Measurements from ENCODE around the gene TXNL4B.
"Not testable (repeated sequence)": the region's sequence is repeated elsewhere in the genome, so short reads cannot be mapped to it uniquely, and the experiment has no call there.

Gene TXNL4B

DNA sequence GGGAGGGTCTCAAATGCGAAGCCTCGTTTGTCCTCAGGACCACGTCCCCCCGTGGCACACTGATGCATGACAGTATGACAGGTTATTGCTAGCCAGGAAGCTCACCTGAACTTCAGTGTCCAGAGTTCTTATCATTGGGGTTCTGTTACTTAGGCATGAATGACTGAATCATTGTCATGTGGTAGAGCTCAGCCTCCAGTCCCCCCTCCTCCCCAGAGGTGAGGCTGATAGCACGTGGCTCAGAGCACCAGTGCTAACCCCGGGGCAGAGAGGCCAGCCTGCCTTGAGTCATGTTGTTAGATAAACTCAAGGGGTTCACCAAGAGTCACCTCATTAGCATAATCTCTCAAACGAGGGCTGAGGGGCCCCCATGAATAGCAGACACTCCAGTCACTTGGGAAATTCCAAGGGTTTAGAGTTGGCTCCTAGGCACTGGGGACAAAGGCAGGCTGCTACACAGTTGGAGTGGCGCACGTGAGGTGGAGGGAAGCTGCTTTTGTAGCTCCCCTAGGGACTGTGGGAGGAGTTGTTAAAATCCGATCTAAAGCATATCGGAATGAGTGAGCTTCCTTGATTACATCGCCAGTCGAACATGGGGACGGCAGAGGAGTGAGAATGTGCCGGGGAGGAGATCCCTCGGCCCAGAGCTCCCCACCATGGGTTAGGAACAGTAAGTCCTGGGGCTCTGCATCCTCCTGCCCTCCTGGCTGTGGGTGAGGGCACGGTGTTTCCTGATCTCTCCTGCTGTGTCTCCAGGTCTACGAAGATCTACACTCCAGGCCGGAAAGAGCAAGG, 18.4 kb upstream of the TXNL4B start:
- no peak for DNase-seq (ENCODE audit: low read depth)

DNA sequence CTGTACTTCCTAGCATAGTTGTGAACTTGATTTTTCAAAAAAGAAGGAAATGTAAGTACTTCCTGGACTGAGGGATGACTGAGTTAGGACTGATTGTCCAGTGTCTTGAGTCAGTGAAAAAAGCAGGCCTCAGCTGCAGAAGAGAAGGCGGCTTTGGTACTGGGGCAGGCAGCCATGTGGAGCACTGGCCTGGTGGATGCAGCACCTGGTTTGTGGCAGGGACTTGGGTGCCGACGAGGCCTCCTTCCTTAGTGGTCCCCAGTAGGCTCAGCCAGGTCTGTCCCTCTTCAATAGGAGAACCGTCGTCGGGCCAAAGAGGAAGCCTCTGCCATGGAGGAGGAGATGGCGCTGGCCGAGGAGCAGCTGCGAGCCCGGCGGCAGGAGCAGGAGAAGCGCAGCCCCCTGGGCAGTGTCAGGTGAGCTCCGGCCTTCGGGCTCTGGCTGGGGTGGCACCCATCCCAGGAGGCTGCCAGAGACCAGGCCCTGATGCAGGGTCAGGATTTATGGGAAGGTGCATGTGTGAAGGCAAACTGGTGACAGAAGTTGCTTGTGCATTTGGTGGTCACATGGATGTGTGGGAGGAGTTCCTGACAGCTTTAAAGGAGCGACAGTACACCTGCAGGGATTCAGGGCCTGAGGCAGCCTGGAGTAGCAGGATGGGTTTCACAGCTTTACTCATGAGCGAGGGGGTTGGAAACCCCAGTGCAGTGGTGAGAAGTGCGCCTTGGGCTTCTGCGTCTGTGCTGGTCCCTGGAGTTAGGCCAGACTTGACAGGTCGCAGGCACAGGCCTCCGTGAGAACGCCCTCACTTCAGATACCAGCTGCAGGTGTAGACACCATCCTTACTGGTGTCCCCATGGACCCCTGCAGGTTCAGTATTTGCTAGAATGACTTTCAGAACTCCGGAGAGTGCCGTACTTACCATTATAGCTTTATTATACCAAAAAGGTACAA, 17.5 kb upstream of the TXNL4B start:
- no peak for DNase-seq (ENCODE audit: low read depth)

DNA sequence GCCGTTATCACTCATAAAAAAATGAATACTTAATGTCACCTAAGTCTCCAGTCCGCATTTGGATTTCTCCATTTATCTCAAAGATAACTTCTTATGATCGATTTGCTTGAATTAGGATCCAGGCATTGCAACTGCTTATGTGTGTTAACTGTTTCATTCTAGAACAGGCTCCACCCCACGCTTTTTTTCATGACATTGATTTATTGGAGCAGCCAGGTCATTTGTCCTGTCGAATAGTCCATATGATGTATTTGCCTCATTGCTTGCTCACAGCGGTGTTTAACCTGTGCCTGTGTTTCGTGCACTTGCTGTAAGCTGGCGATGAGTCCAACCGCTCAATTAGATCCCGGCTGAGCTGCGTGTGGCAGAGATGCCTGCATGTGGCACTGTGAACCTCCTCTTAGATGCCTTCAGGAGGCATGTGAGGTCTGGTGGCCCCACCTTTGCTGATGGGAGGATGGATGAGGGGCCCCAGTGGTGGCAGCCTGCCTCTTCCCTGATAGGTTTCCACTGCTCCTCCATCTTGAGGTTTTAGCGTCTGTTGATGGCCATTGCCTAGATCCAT, 16.6 kb upstream of the TXNL4B start:
- DNase-seq (ENCODE audit: low read depth): no peak

DNA sequence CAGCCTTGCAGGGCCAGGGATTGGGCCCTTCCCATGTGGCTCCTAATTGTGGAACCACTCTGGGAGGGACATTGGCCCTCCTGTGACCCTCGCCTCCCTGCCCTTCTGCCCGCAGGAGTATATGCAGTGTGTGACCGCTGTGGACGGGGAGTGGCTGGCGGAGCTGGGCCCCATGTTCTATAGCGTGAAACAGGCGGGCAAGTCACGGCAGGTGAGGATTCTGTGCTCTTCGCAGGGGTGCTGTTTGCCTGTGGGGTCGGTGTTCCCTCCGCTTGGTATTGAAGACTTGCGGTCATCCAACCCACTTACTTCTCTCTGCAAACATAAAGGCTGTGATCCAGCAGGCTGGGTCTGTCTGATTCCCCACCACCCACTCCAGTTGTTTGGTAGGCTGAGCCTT, 15.9 kb upstream of the TXNL4B start:
- DNase-seq (ENCODE audit: low read depth): no peak

DNA sequence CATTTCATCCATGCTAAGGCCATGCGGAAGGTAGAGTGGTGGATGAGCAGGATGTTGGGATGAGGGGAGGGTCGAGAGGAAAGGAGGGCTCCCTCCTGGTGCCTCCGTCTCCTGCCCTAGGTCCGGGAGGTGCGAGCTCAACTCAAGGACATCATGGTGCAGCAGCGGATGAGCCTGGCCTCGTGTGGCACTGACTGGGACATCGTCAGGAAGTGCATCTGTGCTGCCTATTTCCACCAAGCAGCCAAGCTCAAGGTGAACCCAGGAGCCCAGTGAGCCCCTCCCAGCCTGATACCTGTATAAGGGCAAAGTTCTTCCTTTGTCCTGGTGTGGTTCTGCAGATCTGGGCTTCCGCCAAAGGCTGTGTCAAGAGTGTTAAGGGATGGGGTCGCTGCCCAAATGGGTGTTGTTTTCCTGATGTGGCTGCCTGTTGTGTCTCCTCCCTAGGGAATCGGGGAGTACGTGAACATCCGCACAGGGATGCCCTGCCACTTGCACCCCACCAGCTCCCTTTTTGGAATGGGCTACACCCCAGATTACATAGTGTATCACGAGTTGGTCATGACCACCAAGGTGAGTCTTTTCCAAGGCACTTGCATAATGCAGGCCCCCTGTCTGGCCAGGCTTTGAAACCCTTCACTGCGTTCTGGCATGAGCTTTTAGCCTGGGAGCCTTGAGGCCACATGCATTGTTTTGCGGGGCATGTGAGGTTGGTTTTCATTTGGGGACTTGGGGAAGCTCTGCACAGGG, 15.1 kb upstream of the TXNL4B start:
- DNase-seq (ENCODE audit: low read depth): no peak

DNA sequence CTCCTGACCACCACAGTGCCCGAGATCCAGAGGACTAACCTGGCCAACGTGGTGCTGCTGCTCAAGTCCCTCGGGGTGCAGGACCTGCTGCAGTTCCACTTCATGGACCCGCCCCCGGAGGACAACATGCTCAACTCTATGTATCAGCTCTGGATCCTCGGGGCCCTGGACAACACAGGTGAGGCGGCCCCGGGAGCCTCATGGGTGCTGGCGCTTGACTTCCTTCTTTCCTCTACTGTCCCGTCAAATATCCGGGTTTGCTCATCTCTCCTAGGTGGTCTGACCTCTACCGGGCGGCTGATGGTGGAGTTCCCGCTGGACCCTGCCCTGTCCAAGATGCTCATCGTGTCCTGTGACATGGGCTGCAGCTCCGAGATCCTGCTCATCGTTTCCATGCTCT, 14.0 kb upstream of the TXNL4B start:
- DNase-seq (ENCODE audit: low read depth): no peak

DNA sequence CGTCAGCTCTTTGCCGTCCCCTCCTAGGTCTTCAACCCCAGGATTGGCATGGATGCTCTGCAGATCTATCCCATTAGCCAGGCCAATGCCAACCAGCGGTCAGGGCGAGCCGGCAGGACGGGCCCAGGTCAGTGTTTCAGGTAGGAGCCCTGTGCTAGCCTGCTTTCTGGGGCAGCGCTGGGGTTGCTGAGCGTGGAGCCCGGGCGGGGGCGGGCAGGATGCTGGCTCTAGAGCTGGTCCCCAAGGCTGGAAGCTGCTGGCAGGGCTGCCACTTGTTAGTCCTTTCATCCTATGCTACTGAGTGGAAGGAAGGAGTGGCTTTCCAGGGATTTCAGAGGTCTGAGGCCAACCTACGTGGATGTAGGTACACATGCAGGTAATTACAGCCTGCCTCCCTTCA, 12.6 kb upstream of the TXNL4B start:
- DNase-seq (ENCODE audit: low read depth): no peak

DNA sequence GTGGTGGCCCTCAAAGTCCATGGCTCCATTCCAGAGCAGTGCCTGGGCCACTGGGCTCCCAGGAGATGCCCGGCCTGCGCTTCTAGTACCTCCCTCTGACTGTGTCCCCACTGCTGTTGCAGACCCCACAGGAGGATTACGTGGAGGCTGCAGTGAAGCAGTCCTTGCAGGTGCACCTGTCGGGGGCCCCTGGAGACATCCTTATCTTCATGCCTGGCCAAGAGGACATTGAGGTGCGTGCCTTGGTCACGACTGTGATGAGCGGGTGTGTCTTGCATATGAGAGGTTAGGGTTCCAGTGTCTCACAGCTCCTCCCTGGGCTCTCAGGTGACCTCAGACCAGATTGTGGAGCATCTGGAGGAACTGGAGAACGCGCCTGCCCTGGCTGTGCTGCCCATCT, 11.5 kb upstream of the TXNL4B start:
- DNase-seq (ENCODE audit: low read depth): no peak

DNA sequence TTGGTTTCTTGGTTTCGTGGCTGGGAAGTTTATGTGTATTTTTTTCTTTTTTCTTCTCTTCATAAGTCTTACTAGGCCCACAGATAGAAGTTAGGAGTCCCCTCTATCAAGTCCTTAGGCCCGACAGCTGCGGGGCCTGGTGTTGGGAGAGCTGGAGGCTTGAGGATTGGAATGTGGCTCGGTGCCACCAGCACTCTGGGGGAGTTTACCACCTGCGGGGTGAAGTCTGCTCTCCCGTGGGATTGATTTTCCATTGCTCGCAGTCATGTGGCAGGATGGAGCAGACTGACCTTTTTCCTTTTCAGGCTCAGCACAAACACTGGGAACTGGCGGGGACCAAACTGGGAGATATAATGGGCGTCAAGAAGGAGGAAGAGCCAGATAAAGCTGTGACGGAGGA, 7.8 kb upstream of the TXNL4B start:
- no peak for DNase-seq (ENCODE audit: low read depth)

DNA sequence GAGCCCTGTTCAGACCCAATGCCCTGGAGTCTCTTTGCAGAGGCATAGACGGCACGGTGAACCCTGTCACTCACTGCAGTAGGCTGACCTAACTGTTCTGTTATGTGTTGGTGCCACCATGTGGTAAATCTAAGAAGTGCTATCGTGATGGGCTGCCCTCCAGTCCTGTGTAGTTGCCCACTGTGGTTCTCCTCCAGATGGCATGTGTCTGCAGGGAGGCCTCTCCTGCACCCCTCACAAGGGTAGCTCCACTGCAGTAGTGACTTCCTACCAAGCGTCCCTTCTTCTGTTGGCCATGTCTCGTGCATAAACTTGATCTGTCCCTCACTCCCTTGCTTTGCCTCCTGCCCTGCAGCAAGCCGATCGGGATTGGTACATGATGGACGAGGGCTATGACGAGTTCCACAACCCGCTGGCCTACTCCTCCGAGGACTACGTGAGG, 6.0 kb upstream of the TXNL4B start:
- DNase-seq (ENCODE audit: low read depth): peak; percentile 19

DNA sequence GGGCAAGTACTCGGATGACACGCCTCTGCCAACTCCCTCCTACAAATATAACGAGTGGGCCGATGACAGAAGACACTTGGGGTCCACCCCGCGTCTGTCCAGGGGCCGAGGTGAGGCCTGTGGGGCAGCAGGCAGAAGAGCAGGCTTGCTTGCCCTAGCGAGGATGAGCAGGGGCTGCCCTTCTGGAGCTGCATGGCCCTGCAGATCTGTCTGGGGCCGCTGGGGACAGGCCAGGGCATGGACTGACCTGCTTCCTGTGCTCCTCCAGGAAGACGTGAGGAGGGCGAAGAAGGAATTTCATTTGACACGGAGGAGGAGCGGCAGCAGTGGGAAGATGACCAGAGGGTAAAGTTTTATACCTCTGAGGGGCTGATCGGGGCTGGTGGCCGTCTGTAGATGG, 5.5 kb upstream of the TXNL4B start:
- no peak for DNase-seq (ENCODE audit: low read depth)

DNA sequence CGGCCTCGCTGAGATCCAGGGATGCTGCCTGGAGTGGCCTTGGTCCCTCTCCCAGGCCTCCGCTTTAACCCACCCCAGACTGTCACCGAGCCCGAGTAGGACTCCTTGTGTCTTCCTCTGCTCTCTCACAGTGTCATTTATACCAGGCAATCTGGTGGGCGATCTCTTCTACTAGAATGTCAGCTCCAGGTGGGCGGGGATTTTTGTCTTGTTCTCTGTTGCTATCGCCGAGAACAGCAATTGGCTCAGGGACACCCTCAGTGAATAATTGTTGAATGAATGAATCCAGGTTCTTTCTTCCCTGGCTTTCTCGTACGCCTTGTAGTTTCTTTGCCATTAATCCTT, 818 bp upstream of the TXNL4B start:
- peak; percentile 35 for DNase-seq (ENCODE audit: low read depth)

DNA sequence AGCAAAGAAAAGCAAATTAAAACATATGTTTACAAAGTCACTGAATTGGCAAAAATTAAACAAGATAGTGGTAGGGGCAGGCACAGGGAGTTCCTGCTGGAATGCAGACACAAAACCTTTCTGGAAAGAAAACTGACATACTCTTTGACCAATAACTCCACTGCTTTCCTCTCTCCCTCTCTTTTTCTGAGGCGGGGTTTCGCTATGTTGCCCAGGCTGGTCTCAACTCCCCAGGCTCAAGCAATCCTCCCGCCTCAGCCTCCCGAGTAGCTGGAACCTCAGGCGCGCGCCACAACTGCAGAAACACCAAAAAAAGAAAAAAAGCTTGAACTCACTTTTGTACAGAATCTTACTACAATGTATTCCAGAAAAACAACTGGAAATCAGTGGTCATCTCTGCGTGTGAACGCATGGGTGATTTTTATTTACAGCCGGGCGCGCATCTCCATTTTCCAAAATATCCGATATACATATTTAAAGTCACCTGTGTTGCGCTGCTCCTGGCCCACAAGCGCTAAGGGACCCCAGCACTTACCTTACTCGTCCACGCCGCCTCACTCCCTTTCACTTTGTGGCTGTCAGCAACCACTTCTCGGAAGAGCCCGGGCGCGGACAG, 480 bp downstream of the TXNL4B start:
- DNase-seq (ENCODE audit: low read depth): no peak

DNA sequence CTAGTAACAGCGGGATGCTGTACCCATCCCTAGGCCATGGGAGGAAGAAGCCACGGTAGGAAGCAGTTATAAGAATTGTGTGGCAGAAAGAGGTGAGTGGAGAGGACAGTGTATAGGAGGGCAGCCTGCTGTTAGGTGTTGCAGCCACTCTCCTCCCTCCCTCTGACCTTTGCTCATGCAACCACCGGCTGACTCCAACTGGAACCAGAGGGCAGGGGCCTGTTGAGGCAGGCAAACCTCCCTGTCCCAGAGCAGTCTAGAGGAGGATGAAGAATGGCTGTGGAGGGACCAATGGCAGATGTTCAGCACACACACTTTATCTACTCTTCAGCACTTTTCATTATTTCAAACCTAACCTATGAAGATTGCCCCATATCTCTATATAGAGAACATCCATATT, 2.2 kb downstream of the TXNL4B start:
- DNase-seq (ENCODE audit: low read depth): no peak

DNA sequence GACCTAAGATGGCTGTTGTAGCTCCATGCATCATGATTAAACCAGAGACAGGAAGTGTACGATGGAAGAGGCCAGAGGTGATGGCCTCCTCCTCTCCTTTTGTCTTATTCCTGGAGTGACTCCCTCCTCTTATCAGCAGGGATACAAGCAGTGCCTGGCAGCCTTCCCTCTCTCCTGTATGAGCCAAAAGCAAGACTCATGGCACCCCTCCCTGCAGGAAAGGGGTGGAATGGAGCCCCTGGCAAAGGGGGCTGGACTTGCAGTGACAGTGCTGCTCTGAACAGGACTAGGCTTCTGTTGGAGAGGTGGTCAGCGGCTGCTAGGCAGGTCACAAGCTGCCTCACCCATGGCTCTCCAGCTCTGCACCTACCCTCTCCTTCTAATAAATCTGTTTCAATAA, 8.4 kb downstream of the TXNL4B start:
- DNase-seq (ENCODE audit: low read depth): no peak

DNA sequence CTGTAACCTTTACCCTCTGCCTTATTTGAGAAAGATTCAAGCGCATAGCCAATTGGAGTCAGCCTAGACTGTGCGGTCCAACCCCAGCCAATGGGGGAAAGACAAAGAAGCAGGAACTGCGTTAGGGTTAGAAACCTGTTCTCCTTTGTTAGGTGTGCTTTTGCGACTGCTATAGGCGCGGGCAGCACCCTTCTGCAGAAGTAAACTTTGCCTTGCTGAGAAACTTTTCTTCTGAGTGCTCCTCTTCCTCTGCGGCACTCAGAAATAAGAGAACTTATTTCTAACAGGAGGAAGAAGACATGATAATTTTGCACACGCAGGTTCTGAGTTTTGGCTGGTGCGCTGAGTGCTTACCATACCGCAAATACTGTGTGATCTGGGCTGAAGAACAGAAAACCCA, 9.0 kb downstream of the TXNL4B start:
- DNase-seq (ENCODE audit: low read depth): no peak

DNA sequence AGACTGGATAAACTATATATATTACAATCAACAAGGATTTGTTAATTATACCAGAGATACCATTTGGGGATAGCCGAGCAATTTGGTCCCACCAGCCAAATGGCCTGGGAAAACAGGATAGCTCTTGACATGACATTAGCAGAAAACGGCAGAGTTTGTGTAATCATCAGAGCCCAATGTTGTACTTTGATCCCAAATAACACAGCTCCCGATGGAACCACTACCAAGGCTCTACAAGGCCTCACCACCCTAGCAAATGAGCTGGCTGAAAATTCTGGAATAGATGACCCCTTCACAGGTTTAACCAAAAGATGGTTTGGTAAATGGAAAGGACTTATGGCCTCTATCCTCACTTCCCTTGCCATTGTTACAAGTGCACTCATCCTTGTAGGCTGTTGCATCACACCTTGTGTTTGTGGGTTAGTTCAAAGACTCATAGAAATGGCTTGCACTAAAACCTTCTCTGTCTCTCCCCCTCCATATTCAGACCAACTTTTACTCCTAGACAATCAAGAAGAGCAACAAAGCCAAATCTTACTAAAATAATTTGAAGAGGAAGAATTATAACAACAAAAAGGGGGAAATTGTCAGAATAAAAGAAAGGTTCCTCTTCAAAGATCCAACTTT, 9.5 kb downstream of the TXNL4B start:
- DNase-seq (ENCODE audit: low read depth): no peak

DNA sequence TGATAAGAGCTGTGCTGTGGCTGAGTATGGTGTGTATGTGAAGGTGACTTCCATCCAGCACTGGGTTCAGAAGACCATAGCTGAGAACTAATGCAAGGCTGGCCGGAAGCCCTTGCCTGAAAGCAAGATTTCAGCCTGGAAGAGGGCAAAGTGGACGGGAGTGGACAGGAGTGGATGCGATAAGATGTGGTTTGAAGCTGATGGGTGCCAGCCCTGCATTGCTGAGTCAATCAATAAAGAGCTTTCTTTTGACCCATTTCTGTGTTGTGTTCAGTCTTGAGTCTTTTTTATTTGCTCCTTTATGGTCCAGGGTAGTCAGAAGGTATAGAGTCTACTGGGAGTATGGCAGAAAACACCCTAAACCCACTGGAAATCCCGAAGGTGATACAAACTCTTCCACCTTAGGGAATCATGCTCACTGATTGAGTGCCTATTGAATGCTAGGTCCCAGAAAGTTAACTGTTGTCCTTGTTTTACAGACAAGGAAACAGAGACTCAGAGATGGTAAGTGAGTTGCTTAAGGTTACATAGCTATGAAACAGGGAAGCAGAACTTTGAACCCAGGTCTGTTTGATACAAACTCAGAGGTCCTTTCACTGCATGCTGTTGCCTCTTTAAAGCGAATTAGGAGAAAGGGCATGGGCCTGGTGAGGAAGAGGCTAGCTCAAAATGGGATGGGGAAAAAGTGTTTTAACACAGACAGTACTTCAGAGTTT, 16.3 kb downstream of the TXNL4B start:
- DNase-seq (ENCODE audit: low read depth): not testable (repeated sequence)

DNA sequence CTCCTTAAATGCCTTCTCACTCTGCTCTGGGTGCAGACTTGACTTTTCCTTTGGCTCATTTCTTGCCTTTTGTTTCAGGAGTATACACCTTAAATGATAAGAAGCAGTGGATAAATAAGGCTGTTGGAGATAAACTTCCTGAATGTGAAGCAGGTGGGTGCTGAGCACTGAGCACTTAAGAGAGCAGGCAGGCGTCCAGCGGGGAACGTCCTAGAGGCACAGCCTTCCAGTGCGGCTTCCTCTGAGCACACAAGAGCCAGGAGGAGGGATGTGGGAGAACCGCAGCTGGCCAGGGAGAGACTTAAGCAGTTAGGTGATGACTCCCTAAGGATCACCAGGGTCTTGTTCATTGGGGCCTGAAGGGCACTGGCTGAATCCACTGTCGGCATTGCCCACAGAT, 18.4 kb downstream of the TXNL4B start:
- not testable (repeated sequence) for DNase-seq (ENCODE audit: low read depth)

DNA sequence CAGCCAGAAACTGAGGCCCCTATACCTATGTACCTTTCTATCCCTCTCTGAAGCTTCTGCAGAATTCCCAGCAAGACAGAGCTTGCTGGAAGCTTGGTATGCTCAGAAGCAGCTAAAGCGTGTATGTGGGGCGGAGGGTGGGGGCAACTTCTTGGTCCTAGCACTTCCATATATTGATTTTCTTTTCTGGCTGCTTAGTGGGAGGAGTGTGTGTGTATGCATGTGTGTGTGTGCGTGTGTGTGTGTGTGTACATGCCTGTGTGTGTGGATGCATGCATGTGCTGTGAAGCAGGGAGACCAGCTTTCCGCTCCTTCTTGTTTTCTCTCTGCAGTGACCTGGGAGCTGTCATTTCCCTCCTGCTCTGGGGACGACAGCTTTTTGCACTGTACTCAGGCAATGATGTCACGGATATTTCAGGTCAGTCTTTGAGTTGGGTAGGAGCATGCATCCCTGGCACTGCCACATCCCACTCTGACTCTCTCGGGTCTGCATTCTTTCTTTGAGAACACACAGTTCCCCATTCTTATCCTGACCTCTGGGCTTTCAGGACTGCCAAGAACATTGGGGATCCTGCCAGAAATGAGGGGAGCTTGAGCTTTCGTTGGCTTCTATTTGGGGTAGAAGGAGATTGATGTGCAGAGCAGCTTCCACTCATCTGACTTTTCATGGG, 19.7 kb downstream of the TXNL4B start:
- DNase-seq (ENCODE audit: low read depth): no peak
